ENCODE measurements around the gene CLIP1. TPM values are rescaled to one million over a fixed set of nuclear protein-coding genes. Genes with fewer than 3 reads are reported as not detected.

The CLIP1 gene
- total RNA-seq, 3 donors from 2014 or later (not counting 1 experiment from before 2014, with no cell fraction given), result 67.1 to 88.5 (median 69.1) TPM

DNA sequence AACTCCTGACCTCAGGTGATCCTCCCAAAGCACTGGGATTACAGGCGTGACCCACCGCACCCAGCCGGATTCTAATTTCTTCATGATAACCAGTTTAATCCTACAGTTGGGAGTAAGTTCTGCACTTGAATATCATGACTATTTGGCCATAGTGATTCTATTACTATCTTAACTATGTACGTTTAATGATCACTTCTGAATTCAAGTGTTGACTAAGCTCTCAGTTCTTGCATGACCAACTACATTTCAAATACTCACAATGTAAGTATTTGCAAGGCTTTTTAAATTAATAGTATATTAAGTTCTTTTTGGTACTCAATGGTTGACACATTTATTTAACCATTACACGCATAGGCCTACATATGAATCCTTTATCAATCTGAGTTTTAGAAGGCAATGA lies 138.8 kb downstream of the CLIP1 start:
- intact Hi-C loops (cut with micrococcal nuclease), result no loop called here
- Histone ChIP-seq H3K27ac (ENCODE audit: low read length) (no peak overlapping the region), H3K9me3 (ENCODE audit: control insufficient read depth, insufficient read depth, low read length) (no peaks in the 10 kb centered on the region), H3K4me1 (ENCODE audit: control insufficient read depth, insufficient read depth, low read length) (no peaks in the 10 kb centered on the region), H3K27me3 (ENCODE audit: control insufficient read depth, insufficient read depth, low read length) (no peaks in the 10 kb centered on the region), H3K36me3 (ENCODE audit: control insufficient read depth, insufficient read depth, low read length) (peaks cover 17% of the 10 kb centered on the region), H3K4me3 (ENCODE audit: low read length) (no peak overlapping the region)
- ATAC-seq (no peak), DNase-seq (no peak)
- Mint-ChIP-seq H3K36me3 (no peaks in the 10 kb centered on the region), H3K27ac (no peak overlapping the region), H3K4me1 (no peaks in the 10 kb centered on the region), H3K9me3 (no peaks in the 10 kb centered on the region), H3K27me3 (ENCODE audit: low read depth in 2 of 2) (no peaks in the 10 kb centered on the region), H3K4me3 (no peak overlapping the region)
- 100% methylated on average over 4 of the region's 5 CpGs for WGBS (ENCODE audit: insufficient coverage)
- TF ChIP-seq, protein P1, sequence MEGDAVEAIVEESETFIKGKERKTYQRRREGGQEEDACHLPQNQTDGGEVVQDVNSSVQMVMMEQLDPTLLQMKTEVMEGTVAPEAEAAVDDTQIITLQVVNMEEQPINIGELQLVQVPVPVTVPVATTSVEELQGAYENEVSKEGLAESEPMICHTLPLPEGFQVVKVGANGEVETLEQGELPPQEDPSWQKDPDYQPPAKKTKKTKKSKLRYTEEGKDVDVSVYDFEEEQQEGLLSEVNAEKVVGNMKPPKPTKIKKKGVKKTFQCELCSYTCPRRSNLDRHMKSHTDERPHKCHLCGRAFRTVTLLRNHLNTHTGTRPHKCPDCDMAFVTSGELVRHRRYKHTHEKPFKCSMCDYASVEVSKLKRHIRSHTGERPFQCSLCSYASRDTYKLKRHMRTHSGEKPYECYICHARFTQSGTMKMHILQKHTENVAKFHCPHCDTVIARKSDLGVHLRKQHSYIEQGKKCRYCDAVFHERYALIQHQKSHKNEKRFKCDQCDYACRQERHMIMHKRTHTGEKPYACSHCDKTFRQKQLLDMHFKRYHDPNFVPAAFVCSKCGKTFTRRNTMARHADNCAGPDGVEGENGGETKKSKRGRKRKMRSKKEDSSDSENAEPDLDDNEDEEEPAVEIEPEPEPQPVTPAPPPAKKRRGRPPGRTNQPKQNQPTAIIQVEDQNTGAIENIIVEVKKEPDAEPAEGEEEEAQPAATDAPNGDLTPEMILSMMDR (IDR thresholded peaks at IDR 0.05), result no peak

DNA sequence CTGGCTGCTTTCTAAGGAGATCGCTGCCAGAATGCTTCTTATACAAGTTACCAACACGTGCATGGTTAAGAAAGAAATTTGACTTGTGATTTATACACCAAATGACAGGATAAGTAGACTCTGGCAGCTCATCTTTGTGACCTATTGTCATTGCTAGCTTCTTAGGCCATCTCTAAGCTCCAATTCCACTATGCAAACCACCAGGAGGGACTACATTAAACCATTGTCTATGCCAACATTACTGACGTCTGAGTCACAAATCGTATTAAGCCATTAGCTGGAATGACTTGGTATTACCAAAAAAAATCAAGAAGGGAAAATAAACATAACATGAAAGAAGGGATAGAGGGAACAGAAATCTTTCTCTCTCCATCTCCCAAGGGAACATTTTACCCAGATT lies 140.4 kb downstream of the CLIP1 start:
- 96% methylated on average over 2 of the region's 4 CpGs for WGBS (ENCODE audit: insufficient coverage)

DNA sequence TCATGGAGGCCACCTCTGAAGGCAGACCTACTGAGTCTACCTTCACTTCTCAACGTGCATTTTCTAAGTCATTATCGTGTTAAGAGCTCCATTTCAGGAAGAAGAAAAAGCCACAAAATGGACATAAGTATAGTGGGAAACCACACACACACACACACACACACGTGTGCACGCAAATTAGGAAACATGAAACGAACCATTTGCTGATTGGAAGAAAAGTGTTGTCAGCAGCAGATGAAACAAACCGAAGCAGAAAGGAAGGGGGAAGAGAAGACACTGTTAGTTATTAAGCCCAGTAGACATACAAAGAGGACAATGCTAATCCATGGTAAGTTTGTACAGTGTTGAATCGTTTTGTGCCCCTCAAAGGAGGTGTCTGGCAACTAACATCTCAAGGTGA lies 146.2 kb downstream of the CLIP1 start:
- ATAC-seq (no peak), DNase-seq (no peak)
- intact Hi-C loops (cut with micrococcal nuclease), result no loop called here
- Histone ChIP-seq H3K4me1 (ENCODE audit: control insufficient read depth, insufficient read depth, low read length) (no peaks in the 10 kb centered on the region), H3K4me3 (ENCODE audit: low read length) (no peak overlapping the region), H3K9me3 (ENCODE audit: control insufficient read depth, insufficient read depth, low read length) (no peaks in the 10 kb centered on the region), H3K27me3 (ENCODE audit: control insufficient read depth, insufficient read depth, low read length) (no peaks in the 10 kb centered on the region), H3K27ac (ENCODE audit: low read length) (no peak overlapping the region), H3K36me3 (ENCODE audit: control insufficient read depth, insufficient read depth, low read length) (peaks cover 39% of the 10 kb centered on the region)
- Mint-ChIP-seq H3K4me1 (no peaks in the 10 kb centered on the region), H3K9me3 (no peaks in the 10 kb centered on the region), H3K27ac (no peak overlapping the region), H3K36me3 (peaks cover 10% of the 10 kb centered on the region), H3K27me3 (ENCODE audit: low read depth in 2 of 2) (no peaks in the 10 kb centered on the region), H3K4me3 (no peak overlapping the region)
- WGBS (ENCODE audit: insufficient coverage), result 85% methylated on average over 3 of the region's 7 CpGs
- TF ChIP-seq, protein P1 (IDR thresholded peaks at IDR 0.05), result no peak

More for the DNA sequence above, 140.4 kb downstream of the CLIP1 start:
- Histone ChIP-seq H3K36me3 (ENCODE audit: control insufficient read depth, insufficient read depth, low read length) (peaks cover 23% of the 10 kb centered on the region), H3K4me3 (ENCODE audit: low read length) (no peak overlapping the region), H3K27ac (ENCODE audit: low read length) (no peak overlapping the region), H3K9me3 (ENCODE audit: control insufficient read depth, insufficient read depth, low read length) (no peaks in the 10 kb centered on the region), H3K27me3 (ENCODE audit: control insufficient read depth, insufficient read depth, low read length) (no peaks in the 10 kb centered on the region), H3K4me1 (ENCODE audit: control insufficient read depth, insufficient read depth, low read length) (no peaks in the 10 kb centered on the region)
- Mint-ChIP-seq H3K4me1 (no peaks in the 10 kb centered on the region), H3K4me3 (no peak overlapping the region), H3K27me3 (ENCODE audit: low read depth in 2 of 2) (no peaks in the 10 kb centered on the region), H3K27ac (no peak overlapping the region), H3K9me3 (no peaks in the 10 kb centered on the region), H3K36me3 (peaks cover 10% of the 10 kb centered on the region)
- intact Hi-C loops (cut with micrococcal nuclease), result no loop called here
- no peak for DNase-seq
- TF ChIP-seq, protein P1 (IDR thresholded peaks at IDR 0.05), result no peak
- ATAC-seq, result no peak

DNA sequence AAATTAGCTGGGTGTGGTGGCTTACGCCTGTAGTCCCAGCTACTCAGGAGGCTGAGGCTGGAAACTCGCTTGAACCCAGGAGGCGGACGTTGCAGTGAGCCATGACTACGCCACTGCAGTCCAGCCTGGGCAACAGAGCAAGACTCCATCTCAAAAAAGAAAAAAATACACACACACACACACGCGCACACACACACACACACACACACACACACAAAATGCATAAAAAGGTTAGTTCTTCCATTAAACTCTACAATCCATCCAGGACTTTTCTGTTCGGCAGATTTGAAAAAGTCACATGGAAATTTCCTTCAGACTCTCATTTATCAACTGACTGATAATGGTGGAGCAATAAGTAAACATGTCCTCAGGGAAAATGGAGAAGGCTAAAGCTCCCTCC lies 147.0 kb downstream of the CLIP1 start:
- no peaks in the 10 kb centered on the region for H3K4me1 Mint-ChIP-seq
- DNase-seq (no peak), ATAC-seq (no peak)
- H3K27ac ChIP-seq (ENCODE audit: low read length), result no peak overlapping the region
- no peak overlapping the region for H3K27ac Mint-ChIP-seq
- no peaks in the 10 kb centered on the region for H3K27me3 ChIP-seq (ENCODE audit: control insufficient read depth, insufficient read depth, low read length)
- H3K27me3 Mint-ChIP-seq (ENCODE audit: low read depth in 2 of 2), result no peaks in the 10 kb centered on the region
- TF ChIP-seq, protein P1 (IDR thresholded peaks at IDR 0.05), result no peak
- no peak overlapping the region for H3K4me3 ChIP-seq (ENCODE audit: low read length)
- peaks cover 37% of the 10 kb centered on the region for H3K36me3 ChIP-seq (ENCODE audit: control insufficient read depth, insufficient read depth, low read length)
- no peaks in the 10 kb centered on the region for H3K4me1 ChIP-seq (ENCODE audit: control insufficient read depth, insufficient read depth, low read length)
- 69% methylated on average over 7 of the region's 8 CpGs for WGBS (ENCODE audit: insufficient coverage)
- no peak overlapping the region for H3K4me3 Mint-ChIP-seq
- H3K36me3 Mint-ChIP-seq, result peaks cover 10% of the 10 kb centered on the region
- intact Hi-C loops (cut with micrococcal nuclease), result no loop called here
- H3K9me3 ChIP-seq (ENCODE audit: control insufficient read depth, insufficient read depth, low read length), result no peaks in the 10 kb centered on the region
- no peaks in the 10 kb centered on the region for H3K9me3 Mint-ChIP-seq
